GM19328 (cell line): Measurements from ENCODE around the gene CDK5R2.

ENCODE experiments used
- ATAC-seq: cut with Tn5 transposase; IDR thresholded peaks from one replicate; pipeline ENCODE4 v1.9.1; 2021; ENCODE audit warnings: mild to moderate bottlenecking, moderate library complexity; ENCODE audit not compliant: unreplicated experiment

The CDK5R2 gene

DNA sequence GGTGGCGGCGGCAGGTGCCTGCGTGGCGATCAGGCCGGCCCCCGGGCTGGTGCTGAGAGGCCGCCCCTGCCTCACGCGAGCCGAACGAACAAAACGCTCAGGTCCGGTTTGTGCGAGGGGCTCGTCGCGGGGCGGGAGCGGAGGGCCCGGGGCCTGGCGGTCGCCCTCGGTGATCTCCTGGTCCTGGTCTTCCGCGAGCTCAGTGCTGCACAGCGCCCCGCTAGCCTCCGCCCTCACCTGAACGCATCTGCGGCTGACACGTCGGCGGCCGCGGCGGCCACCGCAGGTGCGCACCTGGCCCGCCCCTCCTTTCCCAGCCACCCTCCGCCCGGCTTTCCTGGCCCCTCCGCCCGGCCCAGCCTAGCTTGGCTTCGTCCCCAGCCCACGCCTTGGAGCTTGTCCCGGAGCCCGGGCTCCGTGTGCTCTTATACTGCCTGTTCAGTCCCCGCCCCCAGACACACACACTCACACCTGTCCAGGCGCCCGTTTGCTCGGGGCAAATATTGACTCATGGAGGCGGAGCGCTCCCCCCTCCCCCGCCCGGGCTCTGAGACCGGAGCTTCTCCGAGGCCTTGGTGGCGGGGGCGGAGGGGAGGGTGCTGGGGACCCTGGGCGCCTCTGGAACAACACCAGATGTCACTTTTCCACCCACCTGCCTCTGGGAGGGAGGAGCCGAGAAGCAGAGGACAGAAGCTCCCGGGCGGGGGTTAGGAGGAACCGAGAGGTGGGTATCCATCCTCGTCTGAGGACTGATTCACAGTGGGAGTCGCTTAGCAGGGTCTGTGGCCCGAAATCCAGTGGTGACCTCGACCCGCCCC is 42.3 kb downstream of the CDK5R2 start:
- no peak for ATAC-seq

DNA sequence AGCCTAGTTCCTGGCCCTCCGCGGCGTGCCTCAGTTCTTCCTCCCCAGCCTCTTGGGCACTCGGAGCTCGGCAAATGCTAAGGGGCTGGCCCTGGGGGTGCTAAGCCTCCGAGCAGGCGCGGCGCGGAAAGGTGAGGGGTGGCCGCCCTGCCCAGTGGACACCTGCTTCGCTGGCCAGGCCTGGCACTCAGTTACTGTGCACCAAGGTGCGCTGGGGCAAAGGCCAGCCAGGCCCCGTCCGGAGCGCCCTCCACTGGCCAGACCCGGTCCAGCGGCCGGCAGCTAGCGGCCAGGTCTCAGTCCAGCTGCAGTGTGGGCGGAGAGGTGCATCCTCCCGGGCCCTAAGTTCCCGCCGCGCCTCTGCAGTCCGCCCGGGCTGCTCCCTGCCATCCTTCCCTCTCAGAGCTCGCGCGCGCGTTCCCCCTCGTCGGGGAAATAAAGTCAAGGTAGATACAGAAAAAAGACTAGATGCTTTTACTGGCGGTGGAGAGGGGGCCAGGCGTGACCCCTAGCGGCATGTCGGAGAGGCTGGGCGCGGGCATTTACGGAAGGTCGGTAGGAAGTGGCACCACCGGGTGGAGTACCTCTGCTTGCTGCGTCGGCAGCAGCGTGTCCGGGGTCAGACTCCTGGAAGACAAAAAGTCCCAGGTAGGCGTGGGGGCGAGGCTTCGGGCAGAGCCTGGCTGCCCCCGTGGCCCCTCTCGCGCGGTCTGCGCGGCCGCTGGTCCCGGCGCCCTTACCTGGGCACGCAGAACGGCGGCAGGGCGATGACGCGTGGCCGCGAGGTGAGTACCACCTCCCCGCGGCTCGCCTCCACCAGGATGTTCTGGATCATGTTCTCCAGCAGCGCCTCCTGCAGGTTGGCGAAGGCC is 43.2 kb downstream of the CDK5R2 start:
- no peak for ATAC-seq

DNA sequence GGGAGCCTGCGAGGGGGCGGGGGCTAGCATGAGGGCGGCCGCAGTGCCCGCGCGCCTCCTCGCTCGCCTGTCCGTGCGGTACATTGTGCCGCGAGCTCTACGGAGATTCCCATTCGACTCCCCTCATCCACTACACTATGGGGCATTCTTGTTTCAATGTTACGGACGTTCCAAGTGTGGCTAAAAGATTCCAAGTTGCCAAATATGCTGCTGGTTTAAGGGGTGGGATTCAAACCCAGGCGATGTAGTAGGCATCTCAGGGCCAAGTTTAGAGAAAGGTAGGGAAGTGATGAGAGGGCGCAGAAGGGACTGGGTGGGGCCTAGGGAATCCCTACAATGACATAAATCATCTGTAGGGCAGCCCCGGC is 43.8 kb downstream of the CDK5R2 start:
- no peak for ATAC-seq

DNA sequence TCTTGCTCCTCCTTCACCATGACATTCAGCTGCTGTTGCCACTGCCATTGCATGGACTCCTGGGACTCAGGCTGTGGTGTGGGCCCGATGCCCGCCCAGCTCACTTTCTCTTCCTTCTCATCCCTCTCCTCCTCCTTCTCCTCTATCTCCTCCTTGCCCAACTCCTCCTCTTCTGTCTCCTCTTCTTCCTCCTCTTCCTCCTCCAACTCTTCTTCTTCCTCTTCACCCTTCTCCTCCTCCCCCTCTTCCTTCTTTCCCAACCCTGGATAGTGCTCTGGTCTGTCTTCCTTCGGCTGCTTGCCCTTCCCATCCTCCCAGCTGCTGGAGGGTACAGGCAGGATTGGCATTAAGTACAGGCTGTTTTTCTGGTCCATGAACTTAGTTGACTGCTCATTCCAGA is 44.5 kb downstream of the CDK5R2 start:
- ATAC-seq, result no peak

DNA sequence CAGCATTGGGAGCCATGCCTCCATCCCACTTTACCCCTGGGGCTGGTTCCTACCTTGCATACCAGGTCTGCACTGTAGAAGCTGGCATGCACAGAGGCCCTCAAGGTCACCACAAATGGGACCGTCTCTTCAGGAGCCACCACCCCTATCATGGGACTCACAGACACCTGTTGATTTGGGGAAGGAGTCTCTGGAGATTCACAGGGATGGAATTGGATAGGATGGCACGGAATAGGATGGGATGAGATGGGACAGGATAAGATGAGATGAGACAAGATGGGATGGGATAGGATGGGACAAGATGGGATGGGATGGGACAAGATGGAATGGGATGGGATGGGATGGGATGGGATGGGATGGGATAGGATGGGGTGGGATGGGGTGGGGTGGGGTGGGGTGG is 49.8 kb downstream of the CDK5R2 start:
- ATAC-seq, result no peak

DNA sequence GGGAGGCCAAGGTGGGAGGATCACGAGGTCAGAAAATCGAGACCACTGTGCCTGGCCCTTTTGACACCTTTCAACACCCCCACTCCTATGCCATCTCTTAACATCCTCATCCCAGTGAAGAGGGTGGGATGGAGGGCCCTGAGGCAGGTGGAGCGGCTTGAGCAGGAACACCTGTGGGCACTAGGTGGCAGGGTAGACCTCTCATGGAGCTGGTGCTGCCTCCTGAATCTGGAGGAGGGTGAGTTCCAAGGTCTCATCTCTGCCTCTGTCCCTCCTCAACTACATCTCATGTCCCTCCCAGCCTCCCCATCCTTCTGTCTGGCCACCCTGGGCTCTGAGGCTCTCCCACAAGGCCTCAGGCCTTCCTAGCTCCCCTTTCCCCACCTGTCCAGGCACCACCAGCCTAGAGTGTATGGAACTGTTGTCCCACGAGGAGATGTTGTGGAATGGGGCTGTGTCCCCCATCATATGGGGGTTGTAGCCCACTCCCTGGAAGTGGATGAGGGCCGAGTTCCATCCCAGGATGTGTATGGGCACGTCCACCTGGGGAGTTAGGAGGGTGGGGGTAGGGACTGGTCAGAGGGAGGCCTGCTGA is 50.8 kb downstream of the CDK5R2 start:
- ATAC-seq, result no peak

DNA sequence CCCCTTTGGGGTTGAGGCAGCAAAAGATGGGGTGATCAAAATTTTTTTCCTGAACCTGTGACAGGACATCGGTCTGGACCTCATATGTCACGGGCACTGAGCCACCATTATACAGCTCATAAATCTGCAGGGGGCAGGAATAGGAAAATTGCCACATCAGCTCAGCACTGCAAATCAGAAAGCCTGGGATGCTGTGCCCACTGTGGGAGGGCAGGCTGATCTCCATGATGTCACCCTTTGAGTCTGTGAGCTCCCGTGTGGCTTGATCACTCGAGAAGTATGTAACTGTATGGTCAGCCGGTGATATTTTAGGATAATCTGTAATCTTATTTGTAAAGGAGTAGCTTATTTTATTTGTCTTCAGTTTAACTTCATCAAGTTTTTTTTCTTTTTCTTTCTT is 51.4 kb downstream of the CDK5R2 start:
- ATAC-seq, result no peak
